Cardiac muscle cell (in vitro differentiated cells and primary cell): ENCODE data around the gene DDI2. TPM values are rescaled to one million over a fixed set of nuclear protein-coding genes. Genes with fewer than 3 reads are reported as not detected.

Experiments
- DNase-seq, 2 donors: peaks; one replicate each; pipeline versions ENCODE4 v3.0.0 to v3.0.0-alpha.2; 2010 to 2017; ENCODE audit warnings: low read depth in 1 of 2, low spot score in 1 of 2
- H3K27ac ChIP-seq: fragments of 200-600 bp; sonication (generic); 2 replicates; pipeline ENCODE4 v1.5.1; 2016
- H3K27me3 ChIP-seq: fragments of 200-600 bp; sonication (generic); 2 replicates; pipeline ENCODE4 v1.6.0; 2016; ENCODE audit warnings: control low read depth
- H3K36me3 ChIP-seq: fragments of 200-600 bp; sonication (generic); 2 replicates; pipeline ENCODE4 v1.5.1; 2016; ENCODE audit warnings: control low read depth
- H3K4me1 ChIP-seq: fragments of 200-600 bp; sonication (generic); 2 replicates; pipeline ENCODE4 v1.8.1; 2017; ENCODE audit warnings: low read depth, mild to moderate bottlenecking, mixed run types
- H3K4me3 ChIP-seq: fragments of 200-600 bp; sonication (generic); 2 replicates; pipeline ENCODE4 v1.5.1; 2016; ENCODE audit warnings: mild to moderate bottlenecking
- H3K9me3 ChIP-seq: fragments of 200-600 bp; sonication (generic); 2 replicates; pipeline ENCODE4 v1.5.1; 2017; ENCODE audit warnings: low read depth, mild to moderate bottlenecking, control low read depth
- polyA plus RNA-seq: library from polyadenylated mRNA; unstranded; fragments of >200 nt; fragmentation: Nextera tagmentation; extraction: Ambion mirVana; gene quantifications from 2 replicates; pipeline ENCODE4 v1.2.1, GENCODE V29; 2016
- total RNA-seq: library from RNA; depleted of rRNA; stranded (reverse); fragments of >200 nt; gene quantifications from 2 replicates; pipeline ENCODE4 v1.2.3, GENCODE V29; 2016
- TF ChIP-seq, protein P1 (sequence below): IDR thresholded peaks from 2 replicates; pipeline ENCODE4 v1.5.1; 2012; ENCODE audit warnings: low read depth, mild to moderate bottlenecking, low read length

DDI2 gene
- total and polyA plus RNA-seq, 2 experiments from 2014 or later, result 7.4 to 26.8 TPM

DNA sequence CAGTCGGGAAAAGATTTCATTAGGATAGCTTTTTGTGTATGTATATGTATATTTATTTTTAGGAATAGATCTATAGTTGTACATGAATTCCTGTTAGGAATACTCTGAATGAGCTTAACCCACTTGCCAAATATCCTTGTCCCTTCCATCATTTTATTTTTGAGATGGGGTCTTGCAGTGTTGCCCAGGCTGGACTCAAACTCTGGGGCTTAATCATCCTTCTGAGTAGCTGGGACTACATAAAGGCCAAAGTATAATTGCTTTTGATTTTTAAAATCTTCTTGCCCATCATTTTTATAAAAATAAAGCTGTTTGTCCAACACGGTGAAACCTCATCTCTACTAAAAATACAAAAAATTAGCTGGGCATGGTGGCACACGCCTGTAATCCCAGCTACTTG is 46.7 kb downstream of the DDI2 start:
- DNase-seq, result no peak
- Histone ChIP-seq H3K4me3 (no peak overlapping the region), H3K9me3 (no peaks in the 10 kb centered on the region), H3K27me3 (no peaks in the 10 kb centered on the region), H3K4me1 (peaks cover 19% of the 10 kb centered on the region), H3K36me3 (peaks cover 22% of the 10 kb centered on the region), H3K27ac (no peak overlapping the region)
- TF ChIP-seq, protein P1, sequence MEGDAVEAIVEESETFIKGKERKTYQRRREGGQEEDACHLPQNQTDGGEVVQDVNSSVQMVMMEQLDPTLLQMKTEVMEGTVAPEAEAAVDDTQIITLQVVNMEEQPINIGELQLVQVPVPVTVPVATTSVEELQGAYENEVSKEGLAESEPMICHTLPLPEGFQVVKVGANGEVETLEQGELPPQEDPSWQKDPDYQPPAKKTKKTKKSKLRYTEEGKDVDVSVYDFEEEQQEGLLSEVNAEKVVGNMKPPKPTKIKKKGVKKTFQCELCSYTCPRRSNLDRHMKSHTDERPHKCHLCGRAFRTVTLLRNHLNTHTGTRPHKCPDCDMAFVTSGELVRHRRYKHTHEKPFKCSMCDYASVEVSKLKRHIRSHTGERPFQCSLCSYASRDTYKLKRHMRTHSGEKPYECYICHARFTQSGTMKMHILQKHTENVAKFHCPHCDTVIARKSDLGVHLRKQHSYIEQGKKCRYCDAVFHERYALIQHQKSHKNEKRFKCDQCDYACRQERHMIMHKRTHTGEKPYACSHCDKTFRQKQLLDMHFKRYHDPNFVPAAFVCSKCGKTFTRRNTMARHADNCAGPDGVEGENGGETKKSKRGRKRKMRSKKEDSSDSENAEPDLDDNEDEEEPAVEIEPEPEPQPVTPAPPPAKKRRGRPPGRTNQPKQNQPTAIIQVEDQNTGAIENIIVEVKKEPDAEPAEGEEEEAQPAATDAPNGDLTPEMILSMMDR, result no peak

DNA sequence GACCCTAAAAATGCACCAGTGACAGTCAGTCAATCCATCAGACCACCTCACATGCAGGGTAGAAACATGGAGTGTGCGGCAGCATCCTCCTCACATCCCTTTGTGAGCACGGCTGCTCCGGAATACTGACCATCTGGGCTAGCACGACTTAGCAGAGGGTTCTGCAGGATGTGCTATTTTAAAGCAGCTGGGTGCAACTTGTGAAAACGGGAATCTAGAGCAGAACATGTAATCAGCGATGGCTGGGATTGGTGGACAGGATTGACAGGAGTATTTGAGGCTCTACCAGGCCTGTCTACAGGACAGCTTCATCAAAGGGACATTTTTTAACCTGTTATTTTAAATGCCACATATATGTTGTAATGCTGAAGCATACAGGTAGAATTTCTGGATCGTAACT is 50.1 kb downstream of the DDI2 start:
- Histone ChIP-seq H3K27me3 (no peaks in the 10 kb centered on the region), H3K4me3 (no peak overlapping the region)
- TF ChIP-seq, protein P1, result no peak

DNA sequence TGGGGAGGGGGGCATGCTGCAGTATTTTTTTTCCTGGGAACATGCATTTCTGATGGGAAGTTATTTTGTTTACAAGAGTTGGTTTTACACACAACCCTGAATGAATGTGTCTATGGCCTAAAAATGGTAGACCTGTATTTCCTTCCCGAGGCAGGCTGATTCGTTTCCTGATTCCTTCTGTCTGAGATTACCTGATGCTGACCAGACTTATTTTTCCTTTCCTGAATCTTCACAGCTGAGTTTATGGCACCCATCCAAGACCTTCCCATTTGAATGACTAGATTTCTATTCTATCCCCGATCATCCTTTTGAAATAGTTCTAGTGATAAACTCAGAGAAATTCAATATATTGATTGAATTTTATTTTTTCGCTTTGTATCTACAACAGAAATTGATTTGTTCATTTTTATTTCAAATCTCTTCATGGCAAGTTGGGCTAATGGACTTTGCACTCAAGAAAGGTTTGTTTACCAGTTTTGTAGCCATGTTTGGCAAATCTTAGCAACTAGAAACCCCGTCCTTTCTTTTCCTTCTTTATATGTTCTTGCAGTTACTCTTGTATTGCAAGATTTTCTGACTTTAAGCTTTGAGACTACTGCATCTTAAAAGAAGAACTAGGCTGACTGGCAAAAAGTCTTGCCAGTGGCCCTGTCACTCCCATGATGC is 51.0 kb downstream of the DDI2 start:
- TF ChIP-seq, protein P1, result no peak
- H3K9me3 ChIP-seq, result no peaks in the 10 kb centered on the region
- no peak overlapping the region for H3K4me3 ChIP-seq
- peak in 1 of 2 donors; percentile 24 for DNase-seq
- H3K36me3 ChIP-seq, result no peaks in the 10 kb centered on the region
- no peaks in the 10 kb centered on the region for H3K27me3 ChIP-seq
- peaks cover 3% of the 10 kb centered on the region for H3K4me1 ChIP-seq
- H3K27ac ChIP-seq, result no peak overlapping the region

More for the DNA sequence above, 50.1 kb downstream of the DDI2 start:
- Histone ChIP-seq H3K27ac (no peak overlapping the region), H3K4me1 (peaks cover 12% of the 10 kb centered on the region), H3K9me3 (no peaks in the 10 kb centered on the region), H3K36me3 (no peaks in the 10 kb centered on the region)
- no peak for DNase-seq

DNA sequence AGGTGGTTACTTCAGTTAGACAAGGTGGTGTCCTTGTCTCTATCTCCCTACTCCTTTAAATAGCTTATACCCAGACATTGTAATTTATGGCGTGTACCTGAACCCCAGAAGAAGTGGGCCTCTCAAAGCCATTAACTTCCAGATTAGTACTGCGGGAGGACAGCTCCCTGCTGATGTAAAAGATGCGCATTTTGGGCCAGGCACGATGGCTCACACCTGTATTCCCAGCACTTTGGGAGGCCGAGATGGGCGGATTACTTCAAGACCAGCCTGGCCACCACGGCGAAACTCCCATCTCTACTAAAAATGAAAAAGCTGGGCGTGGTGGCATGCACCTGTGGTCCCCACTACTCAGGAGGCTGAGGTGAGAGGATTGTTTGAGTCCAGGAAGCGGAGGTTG is 51.8 kb downstream of the DDI2 start:
- Histone ChIP-seq H3K27ac (no peak overlapping the region), H3K4me1 (no peaks in the 10 kb centered on the region), H3K4me3 (no peak overlapping the region), H3K9me3 (no peaks in the 10 kb centered on the region), H3K36me3 (no peaks in the 10 kb centered on the region), H3K27me3 (no peaks in the 10 kb centered on the region)
- TF ChIP-seq, protein P1, result no peak
- DNase-seq, result no peak

DNA sequence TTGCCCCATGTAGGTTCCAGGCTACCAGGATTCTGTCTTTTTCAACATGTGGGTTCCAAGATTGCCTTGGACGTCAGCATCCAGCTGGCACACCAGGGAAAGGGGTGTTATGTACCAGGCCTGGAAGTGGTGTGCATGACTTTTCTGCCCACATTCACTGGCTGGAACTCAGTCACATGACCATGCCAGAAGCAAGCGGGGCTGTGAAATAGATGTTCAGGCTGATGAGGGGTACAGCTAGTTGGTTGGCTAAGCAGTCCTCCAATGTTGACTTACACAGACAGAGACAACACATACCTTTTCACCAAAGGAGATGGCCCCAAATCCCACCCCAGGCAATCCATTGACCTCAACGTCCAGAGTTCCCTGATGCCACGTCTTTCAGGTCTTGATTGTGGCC is 52.6 kb downstream of the DDI2 start:
- DNase-seq, result no peak
- Histone ChIP-seq H3K27me3 (no peaks in the 10 kb centered on the region), H3K4me3 (no peak overlapping the region), H3K4me1 (peaks cover under 1% of the 10 kb centered on the region), H3K27ac (no peak overlapping the region), H3K9me3 (no peaks in the 10 kb centered on the region), H3K36me3 (no peaks in the 10 kb centered on the region)
- TF ChIP-seq, protein P1, result no peak
